GM12878 (cell line): ENCODE measurements around the gene MFAP3L. TPM values are rescaled to one million over a fixed set of nuclear protein-coding genes. Genes with fewer than 3 reads are reported as not detected.

Experiments used
- DPF2 ChIP-seq: fragments of 450-650 bp; IDR thresholded peaks from 2 replicates; pipeline ENCODE4 v1.6.1; 2017; ENCODE audit warnings: mild to moderate bottlenecking
- E2F4 ChIP-seq: IDR thresholded peaks from 2 replicates; pipeline ENCODE4 v1.6.1; 2012; ENCODE audit warnings: low read depth, low read length, improper control_type of control experiment
- E4F1 ChIP-seq: fragments of 450-650 bp; IDR thresholded peaks from 2 replicates; pipeline ENCODE4 v1.6.1; 2018; ENCODE audit warnings: borderline replicate concordance, mild to moderate bottlenecking; ENCODE audit not compliant: partially characterized antibody
- IRF3 ChIP-seq: fragments of 450-650 bp; IDR thresholded peaks from 2 replicates; pipeline ENCODE4 v1.6.1; 2014; ENCODE audit warnings: mild to moderate bottlenecking
- JUNB ChIP-seq: IDR thresholded peaks from 2 replicates; pipeline ENCODE4 v1.6.1; 2016; ENCODE audit warnings: antibody characterized with exemption, mild to moderate bottlenecking
- KDM1A ChIP-seq: fragments of 200-600 bp; sonication (generic); IDR thresholded peaks from 2 replicates; pipeline ENCODE4 v1.6.1; 2016; ENCODE audit warnings: borderline replicate concordance
- LARP7 ChIP-seq: fragments of 450-650 bp; IDR thresholded peaks from 2 replicates; pipeline ENCODE4 v1.6.1; 2017; ENCODE audit warnings: mild to moderate bottlenecking
- MXI1 ChIP-seq: fragments of 150-350 bp; IDR thresholded peaks from 2 replicates; pipeline ENCODE4 v1.6.1; 2011; ENCODE audit warnings: low read depth, mild to moderate bottlenecking, inconsistent platforms, low read length, improper control_type of control experiment
- RBBP5 ChIP-seq: fragments of 200-600 bp; sonication (generic); conservative IDR thresholded peaks from 2 replicates; pipeline ENCODE4 v1.6.1; 2016
- RUNX3 ChIP-seq: IDR thresholded peaks from 2 replicates; pipeline ENCODE4 v1.6.1; 2012; ENCODE audit warnings: low read length, inconsistent platforms
- SIN3A ChIP-seq: IDR thresholded peaks from 2 replicates; pipeline ENCODE4 v1.6.1; 2012; ENCODE audit warnings: low read depth, low read length, improper control_type of control experiment
- SRF ChIP-seq, 2 experiments: IDR thresholded peaks; 2 replicates each; pipeline ENCODE4 v1.6.1; 2011; ENCODE audit warnings: low read depth in 2 of 2, low read length in 2 of 2, mild to moderate bottlenecking in 1 of 2, moderate library complexity in 1 of 2
- ZBTB11 ChIP-seq: fragments of 450-650 bp; formaldehyde crosslinking; IDR thresholded peaks from 2 replicates; pipeline ENCODE4 v1.5.0; 2022; ENCODE audit warnings: mild to moderate bottlenecking, missing genetic modification characterization
- polyA plus RNA-seq, 11 experiments: library from polyadenylated mRNA; depleted of rRNA in 4 of 11; unstranded in 6 of 11; stranded (reverse) in 5 of 11; fragments of >200 nt; fragmentation: Nextera tagmentation in 4 of 11; fragmentation: Illumina TruSeq in 1 of 11; extraction: Ambion mirVana in 4 of 11; extraction: Trizol in 1 of 11; gene quantifications; 1 replicate in 1 of 11; 2 replicates in 10 of 11; pipeline versions ENCODE4 v1.2.1 to v1.2.3, GENCODE V29; 2011 to 2016; ENCODE audit warnings: inconsistent platforms in 2 of 11, missing spikeins in 2 of 11, low read depth in 1 of 11
- total RNA-seq, 4 experiments: library from RNA; depleted of rRNA in 3 of 4; stranded (reverse); fragments of >200 nt in 3 of 4; fragmentation: Illumina TruSeq in 1 of 4; extraction: Trizol in 1 of 4; gene quantifications; 2 replicates each; pipeline versions ENCODE4 v1.2.1 to v1.2.3, GENCODE V29; 2013 to 2021
- TF ChIP-seq, protein P1 (sequence below): fragments of 450-650 bp; formaldehyde crosslinking; IDR thresholded peaks from 2 replicates; pipeline ENCODE4 v1.4.0; 2020; ENCODE audit warnings: mild to moderate bottlenecking, moderate library complexity
- TF ChIP-seq, protein P2 (sequence below): fragments of 450-650 bp; IDR thresholded peaks from 2 replicates; pipeline ENCODE4 v1.6.1; 2016; ENCODE audit warnings: mild to moderate bottlenecking

MFAP3L gene
- total and polyA plus RNA-seq, 10 of the 15 experiments (the other 5 are each of a cell fraction or from before 2014, with no cell fraction given) = 0.10 to 3.0 TPM; not detected in 8

DNA sequence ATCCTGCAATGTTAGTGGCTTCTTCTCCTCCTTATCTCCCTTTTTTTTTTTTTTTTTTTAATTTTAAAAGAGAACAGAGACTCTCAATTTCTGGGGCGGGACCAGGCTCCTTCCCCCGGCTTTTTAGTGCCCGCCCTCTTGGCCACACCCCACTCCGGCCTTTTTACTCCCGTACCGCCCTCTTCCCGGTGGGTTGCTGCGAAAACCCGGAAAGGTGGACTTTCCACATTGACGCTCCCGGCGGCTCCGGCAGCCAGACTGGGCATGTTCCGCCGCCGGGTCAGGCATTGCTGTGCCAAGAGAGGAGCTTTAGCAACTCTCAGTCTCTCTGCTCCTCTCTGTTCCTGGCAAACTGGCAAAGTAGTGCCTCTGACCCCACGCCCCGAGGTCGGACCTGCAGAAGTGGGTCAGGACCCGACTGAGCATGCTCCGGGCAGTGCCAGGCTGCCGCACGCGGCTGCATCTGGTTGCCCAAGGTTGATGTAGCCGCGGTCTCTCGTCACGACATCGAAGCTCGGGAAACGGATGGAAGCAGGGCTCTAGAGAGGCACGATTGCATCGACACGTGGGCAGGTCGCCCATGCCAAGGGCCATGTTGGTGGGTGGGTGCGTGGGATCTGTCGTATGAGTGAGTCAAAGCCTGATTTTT, 1.1 kb upstream of the MFAP3L start (continued):
- TF ChIP-seq, protein P1, sequence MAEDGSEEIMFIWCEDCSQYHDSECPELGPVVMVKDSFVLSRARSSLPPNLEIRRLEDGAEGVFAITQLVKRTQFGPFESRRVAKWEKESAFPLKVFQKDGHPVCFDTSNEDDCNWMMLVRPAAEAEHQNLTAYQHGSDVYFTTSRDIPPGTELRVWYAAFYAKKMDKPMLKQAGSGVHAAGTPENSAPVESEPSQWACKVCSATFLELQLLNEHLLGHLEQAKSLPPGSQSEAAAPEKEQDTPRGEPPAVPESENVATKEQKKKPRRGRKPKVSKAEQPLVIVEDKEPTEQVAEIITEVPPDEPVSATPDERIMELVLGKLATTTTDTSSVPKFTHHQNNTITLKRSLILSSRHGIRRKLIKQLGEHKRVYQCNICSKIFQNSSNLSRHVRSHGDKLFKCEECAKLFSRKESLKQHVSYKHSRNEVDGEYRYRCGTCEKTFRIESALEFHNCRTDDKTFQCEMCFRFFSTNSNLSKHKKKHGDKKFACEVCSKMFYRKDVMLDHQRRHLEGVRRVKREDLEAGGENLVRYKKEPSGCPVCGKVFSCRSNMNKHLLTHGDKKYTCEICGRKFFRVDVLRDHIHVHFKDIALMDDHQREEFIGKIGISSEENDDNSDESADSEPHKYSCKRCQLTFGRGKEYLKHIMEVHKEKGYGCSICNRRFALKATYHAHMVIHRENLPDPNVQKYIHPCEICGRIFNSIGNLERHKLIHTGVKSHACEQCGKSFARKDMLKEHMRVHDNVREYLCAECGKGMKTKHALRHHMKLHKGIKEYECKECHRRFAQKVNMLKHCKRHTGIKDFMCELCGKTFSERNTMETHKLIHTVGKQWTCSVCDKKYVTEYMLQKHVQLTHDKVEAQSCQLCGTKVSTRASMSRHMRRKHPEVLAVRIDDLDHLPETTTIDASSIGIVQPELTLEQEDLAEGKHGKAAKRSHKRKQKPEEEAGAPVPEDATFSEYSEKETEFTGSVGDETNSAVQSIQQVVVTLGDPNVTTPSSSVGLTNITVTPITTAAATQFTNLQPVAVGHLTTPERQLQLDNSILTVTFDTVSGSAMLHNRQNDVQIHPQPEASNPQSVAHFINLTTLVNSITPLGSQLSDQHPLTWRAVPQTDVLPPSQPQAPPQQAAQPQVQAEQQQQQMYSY = no peak
- TF ChIP-seq E2F4 = no peak
- TF ChIP-seq MXI1 = no peak
- no peak for TF ChIP-seq JUNB
- peak; percentile 58; the same call in 1 of the 2 replicates for TF ChIP-seq LARP7
- no peak for TF ChIP-seq RUNX3
- TF ChIP-seq DPF2 = no peak
- no peak for TF ChIP-seq KDM1A
- TF ChIP-seq, protein P2, sequence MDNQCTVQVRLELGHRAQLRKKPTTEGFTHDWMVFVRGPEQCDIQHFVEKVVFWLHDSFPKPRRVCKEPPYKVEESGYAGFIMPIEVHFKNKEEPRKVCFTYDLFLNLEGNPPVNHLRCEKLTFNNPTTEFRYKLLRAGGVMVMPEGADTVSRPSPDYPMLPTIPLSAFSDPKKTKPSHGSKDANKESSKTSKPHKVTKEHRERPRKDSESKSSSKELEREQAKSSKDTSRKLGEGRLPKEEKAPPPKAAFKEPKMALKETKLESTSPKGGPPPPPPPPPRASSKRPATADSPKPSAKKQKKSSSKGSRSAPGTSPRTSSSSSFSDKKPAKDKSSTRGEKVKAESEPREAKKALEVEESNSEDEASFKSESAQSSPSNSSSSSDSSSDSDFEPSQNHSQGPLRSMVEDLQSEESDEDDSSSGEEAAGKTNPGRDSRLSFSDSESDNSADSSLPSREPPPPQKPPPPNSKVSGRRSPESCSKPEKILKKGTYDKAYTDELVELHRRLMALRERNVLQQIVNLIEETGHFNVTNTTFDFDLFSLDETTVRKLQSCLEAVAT = no peak
- TF ChIP-seq E4F1 = peak; percentile 28
- TF ChIP-seq SRF (IDR thresholded peaks at IDR 0.05; ENCODE audit: low read depth in 2 of 2, low read length in 2 of 2) = no peak
- no peak for TF ChIP-seq SIN3A
- no peak for TF ChIP-seq RBBP5
- TF ChIP-seq ZBTB11 (CRISPR knock-in tag) = no peak
- TF ChIP-seq IRF3 = no peak
